NT2/D1 (cell line): Measurements from ENCODE around the gene SMIM12.
"Not testable (repeated sequence)": the region's sequence is repeated elsewhere in the genome, so short reads cannot be mapped to it uniquely, and the experiment has no call there.

Experiments
- DNase-seq: peaks from one replicate; pipeline ENCODE4 v3.0.0-alpha.2; 2011; ENCODE audit warnings: low read depth, low spot score
- H3K27me3 ChIP-seq: 2 replicates; pipeline ENCODE4 v1.6.0; 2011; ENCODE audit warnings: mild to moderate bottlenecking; ENCODE audit not compliant: insufficient read length, insufficient read depth
- H3K36me3 ChIP-seq: 2 replicates; pipeline ENCODE4 v1.6.1; 2011; ENCODE audit warnings: mild to moderate bottlenecking, low read length, mixed read lengths; ENCODE audit not compliant: insufficient read depth, insufficient read length
- H3K4me1 ChIP-seq: 2 replicates; pipeline ENCODE4 v1.5.1; 2011; ENCODE audit not compliant: insufficient read depth, insufficient read length
- H3K4me3 ChIP-seq: 2 replicates; pipeline ENCODE4 v1.5.1; 2011; ENCODE audit warnings: low read depth; ENCODE audit not compliant: insufficient read length
- H3K9ac ChIP-seq: 2 replicates; pipeline ENCODE4 v1.6.0; 2011; ENCODE audit warnings: low read depth; ENCODE audit not compliant: insufficient read length
- H3K9me3 ChIP-seq: 2 replicates; pipeline ENCODE4 v1.5.1; 2011; ENCODE audit warnings: mild to moderate bottlenecking, low read length; ENCODE audit not compliant: insufficient read depth
- SUZ12 ChIP-seq: IDR thresholded peaks from 2 replicates; pipeline ENCODE4 v1.6.1; 2011; ENCODE audit not compliant: insufficient read length, insufficient read depth; ENCODE audit errors: extremely low read depth
- YY1 ChIP-seq: IDR thresholded peaks from 2 replicates; pipeline ENCODE4 v1.6.1; 2011; ENCODE audit not compliant: insufficient read length, insufficient read depth
- ZNF274 ChIP-seq: IDR thresholded peaks from 2 replicates; pipeline ENCODE4 v1.6.1; 2011; ENCODE audit warnings: mild to moderate bottlenecking, low read depth, low read length

Gene SMIM12

DNA sequence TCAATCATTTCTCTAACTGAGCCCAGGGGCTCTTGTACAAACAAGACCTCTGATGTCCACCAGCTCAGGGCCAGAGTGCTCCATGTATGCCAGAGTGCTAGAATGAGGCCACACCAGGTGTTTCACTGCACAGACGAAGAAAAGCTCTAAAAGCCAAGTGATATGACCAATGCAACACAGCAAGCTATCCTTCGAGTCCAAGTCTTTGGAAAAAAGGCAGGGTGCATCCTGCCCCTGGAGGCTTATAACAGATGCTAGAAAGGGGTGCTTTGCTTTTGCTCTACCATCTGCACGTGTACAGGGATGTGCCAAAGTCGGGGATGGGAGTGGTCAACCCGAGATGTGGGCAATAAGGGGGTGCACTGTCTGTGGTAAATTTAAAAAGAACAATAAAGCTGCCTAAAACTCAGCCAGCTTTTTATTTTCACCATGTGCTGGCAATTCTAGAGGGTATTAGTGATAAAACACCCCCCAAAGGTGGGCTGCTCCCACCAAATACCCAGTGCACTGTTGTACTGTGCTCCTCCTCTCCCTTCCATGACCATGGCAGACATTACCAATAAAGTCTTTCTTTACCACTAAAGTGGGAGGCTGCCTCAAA is 32.1 kb downstream of the SMIM12 start:
- no peaks in the 10 kb centered on the region for H3K36me3 ChIP-seq
- no peak overlapping the region for H3K4me3 ChIP-seq
- H3K9me3 ChIP-seq: no peaks in the 10 kb centered on the region
- H3K27me3 ChIP-seq: peaks cover 3% of the 10 kb centered on the region
- no peak for TF ChIP-seq SUZ12
- TF ChIP-seq ZNF274: no peak
- no peak for TF ChIP-seq YY1
- DNase-seq: no peak
- no peak overlapping the region for H3K9ac ChIP-seq
- H3K4me1 ChIP-seq: peaks cover 4% of the 10 kb centered on the region

DNA sequence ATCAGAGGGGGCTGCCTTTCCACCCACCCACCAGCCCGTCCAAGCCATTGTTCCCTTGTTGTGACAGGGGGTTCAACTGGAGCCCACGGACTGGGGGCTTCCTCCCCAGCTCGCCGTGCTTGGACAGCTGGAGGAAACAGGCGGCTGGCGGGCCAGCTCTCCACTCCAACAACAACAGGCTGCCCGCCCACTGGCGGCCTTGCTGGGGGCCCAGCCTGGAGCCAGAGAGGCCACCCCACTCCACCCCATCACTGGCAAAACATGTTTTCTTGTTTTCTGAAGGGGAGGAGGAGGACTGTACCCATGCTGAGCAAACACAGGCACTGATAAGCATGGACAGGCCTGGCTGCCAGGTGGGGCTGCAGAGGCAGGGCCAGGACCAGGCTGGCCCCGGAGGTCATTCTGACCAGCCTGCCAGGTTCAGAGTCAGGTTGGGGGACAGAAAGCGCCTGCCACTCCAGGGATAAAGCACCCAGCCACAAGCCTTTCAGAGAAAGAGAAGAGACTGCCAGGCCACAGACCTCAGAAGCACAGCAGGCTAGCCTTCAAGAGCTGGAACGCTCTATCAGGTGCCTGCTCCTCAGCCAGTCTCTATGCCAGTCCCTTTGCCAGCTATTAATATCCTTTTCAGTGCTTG is 34.0 kb downstream of the SMIM12 start:
- TF ChIP-seq ZNF274 (no peak), YY1 (no peak), SUZ12 (no peak)
- Histone ChIP-seq H3K36me3 (no peaks in the 10 kb centered on the region), H3K9me3 (no peaks in the 10 kb centered on the region), H3K4me1 (peaks cover 4% of the 10 kb centered on the region), H3K9ac (no peak overlapping the region), H3K27me3 (peaks cover 3% of the 10 kb centered on the region), H3K4me3 (no peak overlapping the region)
- DNase-seq: no peak

DNA sequence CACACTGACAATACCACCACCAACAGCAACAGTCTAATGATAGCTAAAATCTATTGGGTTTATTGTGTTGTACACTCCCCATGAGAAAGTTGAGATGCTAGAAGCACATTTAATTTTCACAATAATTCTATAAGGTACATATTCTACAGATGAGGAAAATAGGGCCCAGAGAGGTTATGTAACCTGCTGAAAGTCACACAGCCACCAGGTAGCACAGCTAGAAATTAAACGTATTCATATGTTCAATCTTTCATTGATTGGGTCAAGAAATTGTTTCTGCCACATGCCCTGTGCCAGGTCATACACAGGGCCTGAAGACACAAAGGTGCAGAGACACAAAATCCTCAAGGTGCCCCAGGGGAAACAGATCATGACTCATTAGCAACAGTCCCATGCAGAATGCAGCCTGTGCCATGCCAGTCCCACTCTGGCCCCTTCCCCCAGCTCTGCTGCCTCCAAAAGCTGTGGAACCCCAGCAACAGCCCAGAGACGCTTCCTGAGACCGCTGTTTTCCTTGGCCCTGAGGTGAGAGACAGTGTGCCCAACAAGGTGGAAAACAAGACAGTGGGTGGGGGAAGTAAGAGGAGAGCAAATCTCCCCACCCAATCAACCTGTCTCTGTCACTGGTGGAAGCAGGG is 34.6 kb downstream of the SMIM12 start:
- Histone ChIP-seq H3K36me3 (no peaks in the 10 kb centered on the region), H3K27me3 (peaks cover 3% of the 10 kb centered on the region), H3K9ac (no peak overlapping the region), H3K4me1 (peaks cover 4% of the 10 kb centered on the region), H3K4me3 (no peak overlapping the region), H3K9me3 (no peaks in the 10 kb centered on the region)
- DNase-seq: no peak
- TF ChIP-seq YY1: no peak
- no peak for TF ChIP-seq SUZ12
- TF ChIP-seq ZNF274: no peak

DNA sequence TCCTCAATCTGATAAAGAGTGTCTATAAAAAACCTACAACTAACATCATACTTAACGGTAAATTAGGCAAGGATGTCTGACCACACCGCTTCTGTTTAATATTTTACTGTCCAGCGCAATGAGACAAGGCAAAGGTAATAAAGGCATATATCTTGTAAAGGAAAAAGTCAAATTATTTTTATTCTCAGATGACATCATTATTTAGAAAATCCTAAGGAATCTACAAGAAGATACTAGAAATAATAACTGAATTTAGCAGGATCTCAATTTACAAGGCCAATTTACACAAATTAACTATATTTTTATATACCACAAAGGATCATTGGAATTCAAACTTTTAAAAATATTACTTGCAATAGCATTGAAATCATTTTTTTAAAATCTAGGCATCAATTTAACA is 37.3 kb downstream of the SMIM12 start:
- no peak for TF ChIP-seq YY1
- no peak for TF ChIP-seq ZNF274
- no peak for TF ChIP-seq SUZ12
- Histone ChIP-seq H3K36me3 (no peaks in the 10 kb centered on the region), H3K27me3 (peaks cover 3% of the 10 kb centered on the region), H3K9me3 (no peaks in the 10 kb centered on the region), H3K4me3 (no peak overlapping the region), H3K9ac (no peak overlapping the region), H3K4me1 (peaks cover 4% of the 10 kb centered on the region)
- DNase-seq: no peak

DNA sequence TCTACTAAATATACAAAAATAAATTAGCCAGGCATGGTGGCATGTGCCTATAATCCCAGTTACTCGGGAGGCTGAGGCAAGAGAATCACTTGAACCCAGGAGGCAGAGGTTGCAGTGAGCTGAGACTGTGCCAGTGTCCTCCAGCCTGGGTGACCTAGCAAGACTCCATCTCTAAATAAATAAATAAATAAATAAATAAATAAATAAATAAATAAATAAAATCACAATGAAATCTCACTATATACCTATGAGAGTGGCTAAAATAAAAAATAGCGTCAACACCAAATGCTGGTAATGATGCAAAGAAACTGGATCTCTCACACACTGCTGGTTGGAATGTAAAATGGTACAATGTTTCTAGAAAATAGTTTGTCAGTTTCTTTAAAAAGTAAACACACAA is 40.7 kb downstream of the SMIM12 start:
- not testable (repeated sequence) for H3K9me3 ChIP-seq, H3K4me3 ChIP-seq, H3K9ac ChIP-seq, H3K36me3 ChIP-seq, DNase-seq, H3K27me3 ChIP-seq, H3K4me1 ChIP-seq

DNA sequence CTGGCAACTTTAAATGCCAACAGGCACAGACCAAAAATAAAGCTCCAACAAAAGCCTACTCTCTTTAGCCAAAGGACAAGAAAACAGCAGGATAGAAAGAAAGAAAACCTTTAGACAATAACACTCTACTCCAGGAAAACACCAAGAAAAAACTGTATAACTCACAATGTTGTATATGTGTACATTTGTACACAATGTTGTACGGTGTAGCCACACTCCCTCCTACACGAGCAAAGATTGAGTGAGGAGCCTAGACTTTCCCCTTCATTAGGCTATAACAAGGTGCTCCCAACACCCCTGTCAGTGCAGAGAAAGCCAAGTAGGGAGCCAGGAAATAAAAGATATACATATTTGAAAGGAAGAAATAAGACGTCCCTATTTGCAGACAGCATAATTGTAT is 42.8 kb downstream of the SMIM12 start:
- H3K27me3 ChIP-seq: no peaks in the 10 kb centered on the region
- TF ChIP-seq SUZ12 (no peak), ZNF274 (no peak), YY1 (no peak)
- DNase-seq: no peak

DNA sequence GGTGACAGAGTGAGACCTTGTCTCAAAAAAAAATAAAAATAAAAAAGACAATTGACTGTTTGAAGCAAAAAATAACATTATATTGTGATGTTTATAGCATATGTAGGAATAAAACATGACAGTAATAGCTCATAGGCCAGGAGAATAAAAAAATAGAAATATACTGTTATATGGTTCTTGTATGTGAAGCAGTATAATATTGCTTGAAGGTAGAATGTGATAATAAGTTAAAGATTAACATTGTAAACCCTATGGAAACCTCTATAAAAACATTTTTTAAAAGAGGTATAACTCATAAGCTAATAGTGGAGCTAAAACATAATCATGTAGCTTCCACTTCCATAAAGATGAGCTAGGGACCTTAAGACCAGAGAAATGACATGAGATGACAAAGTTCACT is 43.2 kb downstream of the SMIM12 start:
- no peak overlapping the region for H3K9ac ChIP-seq
- no peak for DNase-seq
- no peak for TF ChIP-seq SUZ12
- TF ChIP-seq ZNF274: no peak
- TF ChIP-seq YY1: no peak
- H3K4me3 ChIP-seq: no peak overlapping the region
- no peaks in the 10 kb centered on the region for H3K36me3 ChIP-seq
- H3K9me3 ChIP-seq: no peaks in the 10 kb centered on the region
- no peaks in the 10 kb centered on the region for H3K27me3 ChIP-seq
- no peaks in the 10 kb centered on the region for H3K4me1 ChIP-seq

More for the DNA sequence above, 42.8 kb downstream of the SMIM12 start:
- H3K4me3 ChIP-seq: no peak overlapping the region
- H3K4me1 ChIP-seq: no peaks in the 10 kb centered on the region
- H3K9me3 ChIP-seq: no peaks in the 10 kb centered on the region
- H3K36me3 ChIP-seq: no peaks in the 10 kb centered on the region
- no peak overlapping the region for H3K9ac ChIP-seq

DNA sequence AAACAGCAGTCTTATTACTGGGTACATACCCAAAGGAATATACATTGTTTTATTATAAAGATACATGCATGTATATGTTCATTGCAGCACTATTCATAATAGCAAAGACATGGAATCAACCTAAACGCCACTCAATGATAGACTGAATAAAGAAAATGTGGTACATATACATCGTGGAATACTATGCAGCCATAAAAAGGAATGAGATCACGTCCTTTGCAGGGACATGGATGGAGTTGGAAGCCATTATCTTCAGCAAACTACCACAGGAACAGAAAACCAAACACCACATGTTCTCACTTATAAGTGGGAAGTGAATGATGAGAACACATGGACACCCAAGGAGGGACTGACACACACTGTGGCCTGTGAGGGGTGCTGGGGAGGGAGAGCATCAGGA is 48.8 kb downstream of the SMIM12 start:
- not testable (repeated sequence) for H3K36me3 ChIP-seq, DNase-seq

More for the DNA sequence above, 48.8 kb downstream of the SMIM12 start:
- not testable (repeated sequence) for H3K9me3 ChIP-seq, H3K4me1 ChIP-seq, H3K4me3 ChIP-seq, H3K27me3 ChIP-seq, H3K9ac ChIP-seq
